Measurements from ENCODE around the gene SLC8A2. TPM values are rescaled to one million over a fixed set of nuclear protein-coding genes. Genes with fewer than 3 reads are reported as not detected.
A peak's percentile ranks its signal among the peaks of the same experiment; 100 is the strongest.

The SLC8A2 gene
- polyA plus RNA-seq, 1 donor (not counting 4 experiments of a cell fraction or from before 2014, with no cell fraction given) = 0.17 TPM

DNA sequence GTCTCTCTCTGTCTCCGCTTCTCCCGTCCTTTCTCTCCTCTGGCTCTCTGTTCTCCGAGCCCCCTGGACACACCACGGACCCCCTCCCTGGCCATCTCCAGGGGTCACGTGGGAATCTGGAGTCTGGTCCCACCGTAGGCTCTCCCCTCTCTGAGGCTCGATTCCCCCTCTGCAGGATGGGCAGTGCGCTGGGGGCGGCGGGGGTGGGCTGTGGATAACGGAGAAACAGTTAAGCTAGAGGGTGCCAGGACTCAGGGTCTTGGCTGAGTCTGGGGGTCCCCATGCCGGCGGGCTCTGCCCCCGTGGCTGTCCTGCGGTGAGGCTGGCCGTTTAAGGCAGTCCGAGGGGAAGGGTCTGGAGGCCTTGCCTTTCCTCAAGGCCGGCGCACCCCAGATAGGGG lies 51.9 kb downstream of the SLC8A2 start:
- DNase-seq (ENCODE audit: low read depth, low spot score) (no peak), FAIRE-seq (no peak)
- Histone ChIP-seq H2AFZ (ENCODE audit: control insufficient read depth, low read length) (no peak overlapping the region), H3K36me3 (ENCODE audit: control insufficient read depth in 2 of 2, extremely low read depth in 1 of 2, insufficient read depth in 2 of 2, low read length in 2 of 2) (no peaks in the 10 kb centered on the region), H3K4me1 (ENCODE audit: control insufficient read depth, extremely low read depth, insufficient read depth, low read length) (peaks cover 4% of the 10 kb centered on the region), H3K9me3 (ENCODE audit: control insufficient read depth, low read depth, low read length) (no peaks in the 10 kb centered on the region), H3K27ac (ENCODE audit: control insufficient read depth, insufficient read depth, low read length) (no peak overlapping the region), H3K79me2 (ENCODE audit: control insufficient read depth, insufficient read depth, low read length) (no peaks in the 10 kb centered on the region), H3K9ac (ENCODE audit: control insufficient read depth, extremely low read depth, insufficient read depth, low read length) (no peak overlapping the region), H3K9me1 (ENCODE audit: control insufficient read depth, extremely low read depth, insufficient read depth, low read length) (no peaks in the 10 kb centered on the region), H4K20me1 (ENCODE audit: control insufficient read depth, extremely low read depth, insufficient read depth, low read length) (peaks cover 4% of the 10 kb centered on the region), H3K4me3 (ENCODE audit: control insufficient read depth in 2 of 3, extremely low read depth in 1 of 3, insufficient read depth in 2 of 3, low read depth in 1 of 3, low read length in 3 of 3) (no peak overlapping the region), H3K4me2 (ENCODE audit: control insufficient read depth, extremely low read depth, insufficient read depth, low read depth, low read length) (no peak overlapping the region), H3K27me3 (ENCODE audit: control insufficient read depth, extremely low read depth, insufficient read depth, low read length) (peaks cover 92% of the 10 kb centered on the region)
- dilution Hi-C loops (cut with MboI; ENCODE audit: extremely low pct_ligation_motif_present, low sequenced_read_pairs) = no loop called here
- TF ChIP-seq, protein P1, sequence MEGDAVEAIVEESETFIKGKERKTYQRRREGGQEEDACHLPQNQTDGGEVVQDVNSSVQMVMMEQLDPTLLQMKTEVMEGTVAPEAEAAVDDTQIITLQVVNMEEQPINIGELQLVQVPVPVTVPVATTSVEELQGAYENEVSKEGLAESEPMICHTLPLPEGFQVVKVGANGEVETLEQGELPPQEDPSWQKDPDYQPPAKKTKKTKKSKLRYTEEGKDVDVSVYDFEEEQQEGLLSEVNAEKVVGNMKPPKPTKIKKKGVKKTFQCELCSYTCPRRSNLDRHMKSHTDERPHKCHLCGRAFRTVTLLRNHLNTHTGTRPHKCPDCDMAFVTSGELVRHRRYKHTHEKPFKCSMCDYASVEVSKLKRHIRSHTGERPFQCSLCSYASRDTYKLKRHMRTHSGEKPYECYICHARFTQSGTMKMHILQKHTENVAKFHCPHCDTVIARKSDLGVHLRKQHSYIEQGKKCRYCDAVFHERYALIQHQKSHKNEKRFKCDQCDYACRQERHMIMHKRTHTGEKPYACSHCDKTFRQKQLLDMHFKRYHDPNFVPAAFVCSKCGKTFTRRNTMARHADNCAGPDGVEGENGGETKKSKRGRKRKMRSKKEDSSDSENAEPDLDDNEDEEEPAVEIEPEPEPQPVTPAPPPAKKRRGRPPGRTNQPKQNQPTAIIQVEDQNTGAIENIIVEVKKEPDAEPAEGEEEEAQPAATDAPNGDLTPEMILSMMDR (optimal IDR thresholded peaks at IDR 0.05 in 1 of 3, IDR thresholded peaks at IDR 0.05 in 1 of 3, conservative IDR thresholded peaks at IDR 0.05 in 1 of 3; ENCODE audit: extremely low read depth in 1 of 3, insufficient read depth in 2 of 3, low read length in 3 of 3) = no peak
- TF ChIP-seq EZH2 (IDR thresholded peaks at IDR 0.05; ENCODE audit: low read length) = peak; percentile 74

DNA sequence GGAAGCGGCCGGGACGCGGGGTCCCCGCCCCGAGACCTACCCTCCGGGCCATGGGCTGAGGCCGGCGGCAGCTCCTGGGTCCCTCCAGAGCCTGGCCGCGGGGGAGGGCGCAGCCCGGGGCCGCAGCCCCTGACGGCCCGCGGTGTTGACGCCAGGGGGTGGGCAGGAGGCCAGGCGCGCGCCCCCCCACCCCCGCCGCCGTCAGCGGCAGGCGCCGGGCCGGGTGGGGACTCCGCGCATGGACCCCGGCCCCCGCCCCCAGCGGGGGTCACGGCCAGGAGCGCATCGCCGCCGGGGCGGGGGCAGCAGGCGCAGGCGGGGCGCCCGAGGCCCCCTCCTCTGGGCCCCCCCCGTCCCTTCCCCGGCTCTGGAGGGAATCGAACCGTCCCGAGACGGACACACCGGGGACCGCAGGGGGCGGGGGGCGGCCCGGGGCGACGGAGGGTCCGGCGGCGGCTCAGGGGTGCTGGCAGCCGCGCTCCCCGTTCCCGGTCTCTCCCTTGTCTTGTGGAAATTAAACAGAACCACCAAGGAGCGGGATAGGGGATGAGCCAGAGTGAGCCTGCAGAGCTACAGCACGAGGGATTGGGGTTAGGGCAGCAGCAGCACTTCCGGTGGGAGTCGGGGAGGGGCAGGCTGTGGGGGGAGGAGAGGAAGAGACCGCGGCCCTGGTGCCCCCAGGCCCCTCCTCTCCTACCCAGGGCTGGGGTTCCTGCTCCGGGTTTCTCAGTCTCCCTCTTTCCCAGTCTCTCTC lies 52.5 kb downstream of the SLC8A2 start, which contains the start of gene MEIS3:
Gene MEIS3, minus strand, starts transcription at position 498 of the 754 bp plus-strand sequence. Its CDS starts 446 bp downstream, at position 52.
- no peaks in the 10 kb centered on the region for H3K9me1 ChIP-seq (ENCODE audit: control insufficient read depth, extremely low read depth, insufficient read depth, low read length)
- no peaks in the 10 kb centered on the region for H3K9me3 ChIP-seq (ENCODE audit: control insufficient read depth, low read depth, low read length)
- FAIRE-seq (no peak), DNase-seq (ENCODE audit: low read depth, low spot score) (no peak)
- no peak within 1 kb of the TSS for H3K27ac ChIP-seq (ENCODE audit: control insufficient read depth, insufficient read depth, low read length)
- peak within 1 kb of the TSS in 2 of 3 experiments; percentile 35 to 50 for H3K4me3 ChIP-seq (ENCODE audit: control insufficient read depth in 2 of 3, extremely low read depth in 1 of 3, insufficient read depth in 2 of 3, low read depth in 1 of 3, low read length in 3 of 3)
- H3K79me2 ChIP-seq (ENCODE audit: control insufficient read depth, insufficient read depth, low read length) = no peaks in the 10 kb centered on the region
- peaks cover 4% of the 10 kb centered on the region for H3K4me1 ChIP-seq (ENCODE audit: control insufficient read depth, extremely low read depth, insufficient read depth, low read length)
- peaks cover 4% of the 10 kb centered on the region for H4K20me1 ChIP-seq (ENCODE audit: control insufficient read depth, extremely low read depth, insufficient read depth, low read length)
- peak within 1 kb of the TSS; percentile 32 for H3K4me2 ChIP-seq (ENCODE audit: control insufficient read depth, extremely low read depth, insufficient read depth, low read depth, low read length)
- no peak within 1 kb of the TSS for H3K9ac ChIP-seq (ENCODE audit: control insufficient read depth, extremely low read depth, insufficient read depth, low read length)
- no peaks in the 10 kb centered on the region for H3K36me3 ChIP-seq (ENCODE audit: control insufficient read depth in 2 of 2, extremely low read depth in 1 of 2, insufficient read depth in 2 of 2, low read length in 2 of 2)
- H2AFZ ChIP-seq (ENCODE audit: control insufficient read depth, low read length) = no peak within 1 kb of the TSS
- dilution Hi-C loops (cut with MboI; ENCODE audit: extremely low pct_ligation_motif_present, low sequenced_read_pairs) = no loop called here
- no peak for TF ChIP-seq EZH2 (IDR thresholded peaks at IDR 0.05; ENCODE audit: low read length)
- TF ChIP-seq, protein P1 (optimal IDR thresholded peaks at IDR 0.05 in 1 of 3, IDR thresholded peaks at IDR 0.05 in 1 of 3, conservative IDR thresholded peaks at IDR 0.05 in 1 of 3; ENCODE audit: extremely low read depth in 1 of 3, insufficient read depth in 2 of 3, low read length in 3 of 3) = no peak
- peaks cover 87% of the 10 kb centered on the region for H3K27me3 ChIP-seq (ENCODE audit: control insufficient read depth, extremely low read depth, insufficient read depth, low read length)
